ENCODE measurements around the gene HOXA10.

The HOXA10 gene

DNA sequence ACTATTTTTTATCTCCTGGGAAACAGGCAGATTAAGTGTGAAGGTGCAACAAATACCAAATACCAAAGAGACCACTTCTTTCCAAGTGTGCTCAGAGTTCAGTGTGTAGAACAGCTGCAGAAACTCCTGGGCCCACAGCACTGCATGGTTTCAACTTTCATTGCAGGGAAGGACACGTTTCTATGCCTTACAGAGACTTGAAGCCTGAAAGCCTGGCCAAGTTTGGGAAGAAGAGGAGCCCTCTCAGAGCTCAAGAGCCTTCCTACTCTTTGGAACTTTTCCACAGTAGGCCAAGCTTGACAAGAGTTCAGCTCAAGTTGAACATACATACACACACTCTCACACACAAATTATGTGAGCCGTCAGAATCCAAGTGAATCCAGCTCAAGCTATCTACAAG is 46.1 kb downstream of the HOXA10 start:
- FAIRE-seq: no peak

DNA sequence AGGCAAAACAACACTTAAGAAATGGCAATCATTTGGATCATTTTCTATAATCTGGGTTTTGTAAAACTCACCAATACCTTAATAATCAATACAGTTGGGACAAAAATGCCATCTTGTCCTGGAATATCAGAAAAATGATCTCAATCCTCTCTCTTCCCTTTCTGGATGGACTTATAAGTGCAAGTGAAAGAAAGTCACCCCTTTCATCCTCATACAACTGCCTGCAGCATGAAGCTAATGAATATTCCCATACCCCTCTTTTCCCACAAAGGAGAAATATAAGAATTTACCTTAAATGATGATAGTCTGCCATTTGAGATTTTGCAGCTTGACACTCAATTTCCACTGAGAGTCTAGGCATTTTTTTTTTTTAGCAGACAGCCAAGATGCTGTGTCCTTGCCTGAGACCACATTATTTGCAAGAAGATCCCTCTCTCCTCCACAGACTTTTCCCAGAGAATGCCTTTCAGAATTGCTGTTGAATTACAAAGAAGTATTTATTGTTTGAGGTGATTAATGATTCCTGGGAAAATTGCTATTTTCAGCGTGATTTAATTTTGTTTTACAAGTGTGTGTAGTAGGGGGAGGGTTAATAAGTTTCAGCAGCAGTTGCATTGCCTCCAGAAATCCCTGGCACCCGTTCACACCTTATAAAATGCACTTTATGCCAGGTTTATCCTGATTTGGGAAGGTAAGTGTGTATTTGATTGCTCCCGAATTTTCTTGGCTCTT is 47.4 kb downstream of the HOXA10 start:
- no peak for FAIRE-seq

DNA sequence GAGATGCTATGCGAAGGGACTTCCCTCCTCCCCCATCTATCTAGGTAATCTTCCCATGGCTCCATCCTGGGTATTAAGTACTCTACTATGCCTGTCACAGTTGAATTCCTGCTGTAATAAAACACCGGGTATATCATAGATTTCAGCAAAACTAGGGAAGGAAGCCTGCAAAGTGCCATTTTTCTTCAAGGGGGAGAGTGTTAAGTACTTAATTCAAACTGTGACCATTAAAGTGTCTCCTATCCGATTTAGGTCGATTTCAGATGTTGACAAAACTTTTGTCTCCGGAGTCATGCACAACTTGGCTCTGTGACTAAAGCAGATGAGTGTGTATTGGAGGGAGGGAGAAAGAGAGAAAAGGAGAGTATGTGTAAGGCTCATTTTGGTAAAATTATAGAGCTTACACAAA is 48.1 kb downstream of the HOXA10 start:
- FAIRE-seq: no peak

DNA sequence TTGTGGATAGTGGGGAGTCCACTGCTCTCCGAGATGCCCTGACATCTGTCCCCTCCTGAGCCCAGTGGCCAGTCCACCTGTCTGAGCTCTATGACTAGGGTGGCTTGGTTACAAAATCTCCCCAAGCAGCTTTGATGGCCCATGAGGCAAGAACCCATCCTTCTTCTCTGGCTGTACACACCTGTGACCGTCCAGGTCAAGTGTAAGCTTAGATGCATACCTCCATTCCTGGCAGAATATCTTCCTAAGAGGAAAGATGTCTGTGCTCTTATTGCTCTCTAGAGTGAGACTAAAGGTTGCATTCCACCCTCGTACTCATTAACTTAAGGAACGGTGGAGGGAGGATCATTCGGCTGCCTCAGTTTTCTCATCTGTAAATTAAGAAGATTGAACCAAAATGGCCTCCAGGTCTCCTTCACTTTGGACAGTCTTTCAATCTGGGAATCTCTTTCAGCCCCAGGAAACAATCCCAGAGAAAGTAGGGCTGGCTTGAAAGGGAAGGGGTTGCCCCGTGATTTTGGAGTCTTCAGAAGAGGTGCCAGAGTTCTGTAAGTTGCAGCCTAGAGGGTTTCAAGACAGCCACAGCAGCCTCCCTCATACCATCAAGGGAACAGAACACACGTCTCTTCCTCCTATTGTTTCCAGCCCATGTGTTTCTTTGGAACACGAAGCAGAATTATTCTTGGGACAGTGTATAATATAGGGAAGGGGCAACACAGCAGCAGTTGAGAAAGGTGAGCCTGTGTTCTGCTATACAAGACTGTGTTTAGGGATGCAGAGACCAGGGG is 49.0 kb downstream of the HOXA10 start:
- FAIRE-seq: no peak

- FAIRE-seq: no peak
These were observed 49.8 kb downstream of the HOXA10 start for GRCh38 chr7:27124096-27124901.

DNA sequence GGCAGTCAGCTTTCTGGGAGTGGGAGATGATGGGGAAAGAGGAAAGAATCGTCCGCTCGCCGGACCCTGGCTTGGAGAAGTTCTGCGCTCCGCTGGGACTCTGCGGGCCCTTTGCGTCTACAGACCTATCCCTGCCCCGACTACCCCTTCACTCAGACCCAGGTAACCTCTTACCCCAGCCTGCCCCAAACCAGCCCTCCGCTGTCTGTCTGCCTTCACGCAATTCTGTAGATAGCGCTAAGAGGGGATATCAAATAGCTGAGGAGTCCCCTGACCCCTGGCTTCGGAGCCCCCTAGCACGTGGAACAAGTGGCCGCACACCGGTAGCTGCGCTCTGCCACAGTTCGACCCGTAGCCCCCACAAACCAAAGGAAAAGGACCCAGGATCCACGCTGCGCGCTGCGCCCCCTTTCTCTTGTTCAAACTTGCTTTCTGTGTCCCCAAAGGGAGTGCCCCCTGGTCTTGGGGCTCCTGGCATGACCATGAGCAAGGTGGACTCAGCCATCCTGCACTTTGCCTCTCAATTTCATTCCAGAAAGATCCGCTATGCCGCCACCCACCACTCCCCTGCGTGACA is 50.6 kb downstream of the HOXA10 start:
- FAIRE-seq: no peak

- no peak for FAIRE-seq
These were observed 51.1 kb downstream of the HOXA10 start for GRCh38 chr7:27123007-27123476.

DNA sequence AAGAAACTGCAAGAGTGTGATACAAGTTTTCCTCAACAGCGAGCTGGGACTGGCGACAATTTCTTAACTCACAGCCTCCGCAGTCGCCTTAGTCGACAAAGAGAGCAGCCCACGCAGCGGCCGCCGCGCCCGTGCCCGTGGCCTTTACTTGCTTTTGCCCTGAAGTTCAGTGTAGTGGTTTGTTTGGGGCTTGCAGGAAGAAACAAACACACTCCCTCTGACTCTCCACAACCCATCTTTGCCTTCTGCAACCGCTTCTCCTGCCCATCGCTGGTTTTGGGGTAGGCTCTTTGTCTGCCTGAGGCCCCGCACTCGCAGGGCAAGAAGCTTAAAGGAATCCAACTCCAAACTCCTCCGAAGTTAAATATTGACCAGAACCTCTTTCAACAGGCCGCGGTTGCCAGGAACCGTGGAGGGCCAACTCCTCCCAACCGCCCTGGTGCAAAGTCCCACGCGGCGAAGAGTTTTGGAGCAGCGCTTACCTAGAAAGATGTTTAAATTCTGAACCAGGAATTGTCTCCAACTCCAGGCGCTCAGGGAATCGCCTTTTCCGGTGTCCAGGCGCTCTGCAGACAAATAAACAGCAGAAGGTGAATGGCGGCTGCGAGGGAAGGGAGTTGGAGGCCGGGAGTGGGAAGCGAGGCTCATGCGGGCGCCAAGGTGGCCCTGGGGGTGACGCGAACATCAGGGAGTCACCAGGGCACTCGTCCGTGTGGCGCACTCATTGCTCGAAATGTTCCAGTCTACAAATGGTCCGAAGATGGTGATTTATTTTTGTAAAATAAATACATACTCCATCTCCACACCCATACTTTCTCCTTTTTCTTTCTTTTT is 51.8 kb downstream of the HOXA10 start:
- FAIRE-seq: no peak

- FAIRE-seq: no peak
These were observed 52.4 kb downstream of the HOXA10 start for GRCh38 chr7:27121684-27122076.
